ENCODE measurements around the gene MPP4. TPM values are rescaled to one million over a fixed set of nuclear protein-coding genes. Genes with fewer than 3 reads are reported as not detected.

MPP4 gene
- total RNA-seq, 1 experiment from 2014 or later: not detected

GRCh38 chr2:201597397-201597796 lies 101.0 kb downstream of the MPP4 start:
- no peak overlapping the region for H2BK15ac ChIP-seq (ENCODE audit: low read depth, low read length)

More at GRCh38 chr2:201597397-201597796, 101.0 kb downstream of the MPP4 start:
- Histone ChIP-seq H3K27ac (ENCODE audit: insufficient read length, low read depth, low read length) (no peak overlapping the region), H3K56ac (ENCODE audit: insufficient read length, low read depth, low read length) (no peak overlapping the region), H2BK120ac (ENCODE audit: low read depth, low read length, poor library complexity, severe bottlenecking) (no peak overlapping the region), H3K23ac (ENCODE audit: insufficient read length, low read depth, low read length) (no peak overlapping the region), H3K4me1 (ENCODE audit: insufficient read depth, low read length) (no peaks in the 10 kb centered on the region), H3K79me1 (ENCODE audit: insufficient read depth, low read depth, low read length, poor library complexity, severe bottlenecking) (no peaks in the 10 kb centered on the region), H2AFZ (ENCODE audit: low read length) (no peak overlapping the region), H4K5ac (ENCODE audit: insufficient read length, low read depth, low read length) (no peak overlapping the region), H3K9me3 (ENCODE audit: control insufficient read depth, low read depth, low read length) (no peaks in the 10 kb centered on the region), H3K18ac (ENCODE audit: insufficient read length, low read depth, low read length) (no peak overlapping the region), H2AK5ac (ENCODE audit: insufficient read length, low read length) (no peak overlapping the region), H3K79me2 (ENCODE audit: insufficient read depth, low read length) (no peaks in the 10 kb centered on the region), H3K23me2 (ENCODE audit: insufficient read length, low read depth, low read length, poor library complexity, severe bottlenecking) (no peaks in the 10 kb centered on the region), H3K27me3 (ENCODE audit: insufficient read depth, low read length) (no peaks in the 10 kb centered on the region), H2BK12ac (ENCODE audit: insufficient read length, low read depth, low read length) (no peak overlapping the region), H3K14ac (ENCODE audit: insufficient read depth, low read length) (no peak overlapping the region), H2BK20ac (ENCODE audit: low read depth, low read length, poor library complexity, severe bottlenecking) (no peak overlapping the region), H4K91ac (ENCODE audit: insufficient read length, low read depth, low read length) (no peak overlapping the region), H3K4me2 (ENCODE audit: insufficient read depth, insufficient read length, low read length) (no peak overlapping the region), H3K4ac (ENCODE audit: low read depth, low read length) (no peak overlapping the region), H2BK5ac (ENCODE audit: insufficient read length, low read length) (no peak overlapping the region), H3K9ac (ENCODE audit: extremely low read depth, insufficient read length, low read length) (no peak overlapping the region), H4K20me1 (ENCODE audit: control insufficient read depth, insufficient read depth, insufficient read length) (no peaks in the 10 kb centered on the region), H3T11ph (ENCODE audit: low read length) (no peak overlapping the region), H4K8ac (replicated peaks; ENCODE audit: insufficient read length, low read depth, low read length) (no peak overlapping the region)
- WGBS (ENCODE audit: extremely low coverage, insufficient read length, low lambda C conversion rate): no CpG with 5 or more reads among the region's 8 CpGs
- Mint-ChIP-seq H3K4me1 (no peaks in the 10 kb centered on the region), H3K9me3 (peaks cover 0 to 7% of the 10 kb centered on the region in 2 experiments; a peak in 2 of 5 replicates), H3K4me3 (no peak overlapping the region), H3K36me3 (ENCODE audit: insufficient read depth in 1 of 3, low read depth in 3 of 3) (no peaks in the 10 kb centered on the region; a peak in 1 of 7 replicates), H3K27me3 (ENCODE audit: low read depth) (no peaks in the 10 kb centered on the region; the same call in 1 of the 2 replicates), H3K27ac (no peak overlapping the region)
- TF ChIP-seq CTCF (conservative IDR thresholded peaks at IDR 0.05): no peak
- no peak for DNase-seq

Other genes with a start within 250 kb of the MPP4 start
- 13.8 and 14.2 TPM in 2 replicates for gene TRAK2, start 247.2 kb downstream of the MPP4 start, total RNA-seq (2021)
- gene STRADB, start 246.9 kb downstream of the MPP4 start, total RNA-seq (2021): 40.5 and 48.4 TPM in 2 replicates
- 37.7 and 38.4 TPM in 2 replicates for gene TMEM237, start 55.1 kb downstream of the MPP4 start, total RNA-seq (2021)
- 28.4 and 29.3 TPM in 2 replicates for gene ALS2, start 82.3 kb upstream of the MPP4 start, total RNA-seq (2021)
- gene CDK15, start 107.9 kb upstream of the MPP4 start, total RNA-seq (2021): not detected in 2 replicates